HG03521 (cell line): Measurements from ENCODE around the gene PALM.
"Not testable (repeated sequence)": the region's sequence is repeated elsewhere in the genome, so short reads cannot be mapped to it uniquely, and the experiment has no call there.

Experiments used
- ATAC-seq: cut with Tn5 transposase; IDR thresholded peaks from one replicate; pipeline ENCODE4 v1.9.1; 2021; ENCODE audit warnings: mild to moderate bottlenecking, moderate library complexity; ENCODE audit not compliant: unreplicated experiment

Gene PALM

DNA sequence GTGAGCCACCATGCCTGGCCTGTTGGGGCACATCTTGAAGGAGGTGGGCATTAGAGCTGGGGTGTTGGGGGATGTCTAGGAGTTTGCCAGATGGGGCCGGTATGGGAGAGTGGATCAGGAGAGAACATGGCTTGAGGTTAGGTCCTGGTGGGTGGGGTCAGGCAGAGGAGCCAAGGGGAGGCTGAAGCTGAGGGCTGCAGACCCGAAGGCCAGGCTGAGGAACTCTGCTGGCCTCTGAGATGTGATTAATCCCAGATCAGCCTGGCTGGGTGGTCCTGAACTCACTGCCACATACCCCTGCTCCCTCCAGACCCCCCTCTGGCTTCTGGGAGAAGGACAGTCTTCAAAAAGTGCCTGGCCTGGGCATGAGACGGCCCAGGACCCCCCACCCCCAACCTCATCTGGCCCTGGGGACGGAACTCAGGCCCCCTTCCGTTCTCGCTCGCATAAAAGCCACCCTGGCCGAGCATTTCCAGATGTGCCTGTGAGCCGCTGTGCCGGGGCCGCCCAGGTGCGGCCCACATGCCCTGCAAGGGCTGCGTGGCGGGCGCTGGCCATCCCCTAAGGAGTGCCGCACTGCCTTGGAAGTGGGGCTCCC lies 29.8 kb upstream of the PALM start:
- ATAC-seq = no peak

DNA sequence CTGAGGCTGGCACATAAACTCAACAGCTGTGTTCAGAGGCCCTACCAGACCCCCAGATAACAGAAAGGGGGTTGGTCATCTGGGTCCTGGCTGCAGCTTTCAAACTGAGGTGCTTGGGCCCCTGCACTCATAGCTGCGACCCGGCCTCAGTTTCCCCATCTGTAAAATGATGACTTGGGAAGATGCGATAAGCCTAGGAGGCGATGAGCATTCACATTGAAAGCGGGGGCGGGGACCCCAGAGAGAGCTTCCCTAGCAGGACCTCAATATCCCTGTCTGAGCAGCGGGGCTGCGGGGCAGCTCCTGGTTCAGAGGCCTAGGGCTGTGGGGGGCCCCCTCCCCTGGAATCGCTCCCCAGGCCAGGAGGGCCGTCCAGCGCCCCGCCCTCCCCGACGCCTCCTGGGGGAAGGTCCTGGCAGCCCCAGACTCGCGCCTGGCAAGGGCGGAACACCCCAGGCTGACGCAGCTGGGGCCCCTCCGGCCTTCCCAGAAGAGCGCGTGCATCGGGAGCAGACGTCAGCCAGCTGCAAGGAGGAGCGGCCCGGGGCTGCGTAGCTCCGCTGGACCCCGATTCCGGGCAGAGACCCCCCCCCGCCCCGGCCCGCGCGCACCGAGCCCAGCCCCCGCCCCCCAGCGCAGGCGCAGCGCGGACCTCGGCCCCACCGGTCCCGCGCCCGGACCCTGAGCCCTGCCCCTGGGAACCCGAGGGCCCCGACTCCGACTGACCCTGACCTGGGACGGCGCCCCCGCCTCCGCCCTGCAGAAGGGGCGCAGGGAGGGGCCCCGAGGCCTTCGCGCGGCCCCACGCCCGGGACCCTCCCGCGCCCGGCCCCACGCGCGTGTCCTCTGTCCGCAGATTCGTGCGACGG lies 29.1 kb upstream of the PALM start:
- ATAC-seq = peak; percentile 2

DNA sequence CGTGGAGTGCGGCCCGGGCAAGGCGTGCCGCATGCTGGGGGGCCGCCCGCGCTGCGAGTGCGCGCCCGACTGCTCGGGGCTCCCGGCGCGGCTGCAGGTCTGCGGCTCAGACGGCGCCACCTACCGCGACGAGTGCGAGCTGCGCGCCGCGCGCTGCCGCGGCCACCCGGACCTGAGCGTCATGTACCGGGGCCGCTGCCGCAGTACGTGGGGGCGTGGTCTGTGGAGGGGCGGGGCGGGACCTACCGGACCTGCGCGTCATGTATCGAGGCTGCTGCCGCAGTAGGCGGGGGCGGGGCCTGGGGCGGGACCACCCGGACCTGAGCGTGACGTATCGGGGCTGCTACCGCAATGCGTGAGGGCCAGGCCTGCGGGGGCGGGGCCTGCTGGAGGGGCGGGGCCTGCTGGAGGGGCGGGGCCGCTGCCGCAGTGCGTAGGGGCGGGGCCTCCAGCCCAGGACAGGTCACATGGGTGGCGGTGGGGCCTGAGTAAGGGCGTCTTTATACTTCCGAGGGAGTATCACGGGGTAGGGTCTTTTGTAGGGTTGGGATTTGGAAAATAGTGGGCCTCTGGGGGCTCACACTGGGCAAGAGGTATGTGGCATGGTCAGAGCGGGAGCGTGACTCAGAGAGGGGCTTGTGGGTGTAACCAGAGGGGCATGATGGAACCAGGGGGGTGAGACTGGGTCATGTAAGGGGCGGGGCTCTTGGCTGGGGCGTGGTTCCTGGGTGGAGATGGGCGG lies 28.3 kb upstream of the PALM start:
- peak; percentile 74 for ATAC-seq

DNA sequence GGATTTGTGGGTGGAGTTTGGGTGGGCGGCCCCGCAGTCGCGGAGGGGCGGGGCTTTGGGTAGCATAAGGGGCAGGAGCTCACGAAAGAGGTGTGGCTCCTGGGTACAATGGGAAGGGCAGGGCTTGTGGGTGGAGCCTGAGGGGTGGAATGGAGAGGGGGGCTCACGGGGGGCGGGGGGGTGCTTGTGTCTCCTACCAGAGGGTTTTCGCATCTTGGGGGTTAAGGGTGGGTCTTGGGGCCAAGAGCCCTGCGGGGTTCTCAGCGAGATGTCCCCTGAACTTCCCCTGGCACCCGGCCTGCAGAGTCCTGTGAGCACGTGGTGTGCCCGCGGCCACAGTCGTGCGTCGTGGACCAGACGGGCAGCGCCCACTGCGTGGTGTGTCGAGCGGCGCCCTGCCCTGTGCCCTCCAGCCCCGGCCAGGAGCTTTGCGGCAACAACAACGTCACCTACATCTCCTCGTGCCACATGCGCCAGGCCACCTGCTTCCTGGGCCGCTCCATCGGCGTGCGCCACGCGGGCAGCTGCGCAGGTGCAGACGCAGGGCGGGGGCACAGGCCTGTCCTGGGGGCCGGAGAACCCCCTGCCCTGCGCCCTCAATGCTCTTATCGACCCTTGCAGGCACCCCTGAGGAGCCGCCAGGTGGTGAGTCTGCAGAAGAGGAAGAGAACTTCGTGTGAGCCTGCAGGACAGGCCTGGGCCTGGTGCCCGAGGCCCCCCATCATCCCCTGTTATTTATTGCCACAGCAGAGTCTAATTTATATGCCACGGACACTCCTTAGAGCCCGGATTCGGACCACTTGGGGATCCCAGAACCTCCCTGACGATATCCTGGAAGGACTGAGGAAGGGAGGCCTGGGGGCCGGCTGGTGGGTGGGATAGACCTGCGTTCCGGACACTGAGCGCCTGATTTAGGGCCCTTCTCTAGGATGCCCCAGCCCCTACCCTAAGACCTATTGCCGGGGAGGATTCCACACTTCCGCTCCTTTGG lies 27.4 kb upstream of the PALM start:
- no peak for ATAC-seq

DNA sequence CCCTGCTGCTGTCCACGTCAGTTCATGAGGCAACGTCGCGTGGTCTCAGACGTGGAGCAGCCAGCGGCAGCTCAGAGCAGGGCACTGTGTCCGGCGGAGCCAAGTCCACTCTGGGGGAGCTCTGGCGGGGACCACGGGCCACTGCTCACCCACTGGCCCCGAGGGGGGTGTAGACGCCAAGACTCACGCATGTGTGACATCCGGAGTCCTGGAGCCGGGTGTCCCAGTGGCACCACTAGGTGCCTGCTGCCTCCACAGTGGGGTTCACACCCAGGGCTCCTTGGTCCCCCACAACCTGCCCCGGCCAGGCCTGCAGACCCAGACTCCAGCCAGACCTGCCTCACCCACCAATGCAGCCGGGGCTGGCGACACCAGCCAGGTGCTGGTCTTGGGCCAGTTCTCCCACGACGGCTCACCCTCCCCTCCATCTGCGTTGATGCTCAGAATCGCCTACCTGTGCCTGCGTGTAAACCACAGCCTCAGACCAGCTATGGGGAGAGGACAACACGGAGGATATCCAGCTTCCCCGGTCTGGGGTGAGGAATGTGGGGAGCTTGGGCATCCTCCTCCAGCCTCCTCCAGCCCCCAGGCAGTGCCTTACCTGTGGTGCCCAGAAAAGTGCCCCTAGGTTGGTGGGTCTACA lies 25.9 kb upstream of the PALM start:
- no peak for ATAC-seq

DNA sequence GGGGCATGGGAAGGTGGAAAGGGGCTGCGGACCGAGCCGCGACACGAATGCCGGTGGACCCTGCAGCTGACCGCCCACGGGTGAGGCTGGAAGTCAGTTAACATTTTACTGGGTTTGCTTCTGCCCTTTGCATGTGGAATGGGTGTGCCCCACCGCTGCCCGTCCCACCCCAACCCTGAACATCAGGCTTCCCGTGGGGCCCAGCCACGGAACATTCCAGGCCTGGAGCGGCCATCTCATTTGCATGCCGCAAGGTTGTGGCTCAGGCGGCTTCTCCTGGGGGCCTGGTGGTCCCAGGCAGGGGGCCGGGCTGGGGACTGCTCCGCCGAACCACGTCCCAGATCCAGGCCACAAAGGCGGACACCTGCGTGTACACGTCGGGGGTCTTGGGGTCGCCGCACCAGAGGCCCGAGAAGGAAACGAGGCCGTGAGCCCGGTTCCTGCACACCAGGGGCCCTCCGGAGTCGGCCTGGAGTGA lies 23.2 kb upstream of the PALM start:
- ATAC-seq = no peak

DNA sequence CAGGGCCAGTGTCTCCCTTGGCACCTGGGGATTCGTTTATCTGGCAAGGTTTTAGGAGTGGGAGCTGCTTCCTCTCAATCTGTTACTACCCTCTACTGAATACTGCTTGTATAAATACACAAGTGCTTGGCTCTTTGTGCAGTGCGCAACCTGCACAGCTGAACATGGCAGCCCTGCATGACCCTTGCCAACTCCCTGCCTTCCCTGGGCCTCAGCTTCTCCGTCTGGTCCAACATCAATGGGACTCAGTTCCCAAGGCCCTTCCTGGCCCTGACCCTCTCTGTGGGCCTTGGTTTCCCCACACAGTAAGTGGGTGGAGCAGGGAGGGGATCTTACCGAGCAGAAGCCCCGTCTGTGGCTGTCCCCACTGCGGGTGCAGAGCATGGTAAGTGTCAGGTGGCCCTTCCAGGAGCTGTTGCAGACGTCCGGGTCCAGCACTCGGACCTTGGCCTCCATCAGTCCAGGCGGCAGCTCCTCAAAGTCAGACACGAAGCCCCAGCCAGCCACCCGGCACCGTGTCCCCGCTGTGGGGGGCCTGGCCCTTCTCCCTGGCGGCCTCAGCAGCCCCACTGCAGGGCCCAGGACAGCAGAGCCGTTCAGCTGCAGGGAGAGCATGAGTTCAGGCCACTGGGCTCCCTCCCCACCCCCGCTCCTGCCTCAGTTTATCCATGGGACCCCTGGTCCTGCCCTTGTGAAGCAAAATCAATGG lies 22.0 kb upstream of the PALM start:
- no peak for ATAC-seq

DNA sequence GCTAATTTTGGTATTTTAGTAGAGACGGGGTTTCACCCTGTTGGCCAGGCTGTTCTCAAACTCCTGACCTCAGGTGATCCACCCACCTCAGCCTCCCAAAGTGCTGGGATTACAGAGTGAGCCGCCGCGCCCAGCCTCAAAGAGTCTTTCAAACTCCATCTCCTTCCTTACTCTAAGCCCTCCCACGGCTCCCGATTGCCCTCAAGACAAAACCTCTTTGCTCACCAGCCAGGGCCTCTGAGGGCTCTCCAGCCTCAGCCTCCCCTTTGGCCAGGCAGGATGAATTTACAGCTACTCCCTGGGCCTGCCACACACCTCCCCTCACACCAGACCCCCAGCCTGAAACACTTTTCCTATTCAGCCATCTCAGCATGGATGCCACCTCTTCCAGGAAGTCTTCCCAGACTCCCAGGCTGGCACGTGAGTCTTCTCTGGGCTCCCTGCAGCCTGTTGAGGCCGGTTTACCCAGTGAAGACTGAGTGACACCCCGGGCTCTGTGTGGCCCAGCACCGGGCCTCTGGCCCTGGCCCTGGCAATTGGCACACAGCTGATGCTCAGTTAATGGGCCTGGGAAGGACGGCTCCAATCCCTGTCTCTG lies 21.1 kb upstream of the PALM start:
- ATAC-seq = no peak

DNA sequence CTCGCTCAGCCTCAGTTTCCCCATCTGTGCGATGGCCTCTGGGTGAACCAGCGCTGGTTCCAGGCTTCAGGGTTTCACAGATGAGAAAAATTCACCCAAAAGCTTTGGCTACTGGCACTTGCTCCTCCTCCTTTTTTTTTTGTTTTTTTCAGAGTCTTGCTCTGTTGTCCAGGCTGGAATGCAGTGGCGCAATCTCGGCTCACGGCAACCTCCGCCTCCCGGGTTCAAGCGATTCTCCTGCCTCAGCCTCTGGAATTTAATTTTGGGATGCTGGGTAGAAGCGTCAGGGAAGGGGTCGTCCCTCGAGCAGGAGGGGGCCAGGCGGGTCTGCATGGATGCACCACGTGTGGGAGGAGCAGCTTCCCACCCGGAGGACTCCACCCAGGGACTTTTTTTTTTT lies 20.5 kb upstream of the PALM start:
- ATAC-seq = no peak

DNA sequence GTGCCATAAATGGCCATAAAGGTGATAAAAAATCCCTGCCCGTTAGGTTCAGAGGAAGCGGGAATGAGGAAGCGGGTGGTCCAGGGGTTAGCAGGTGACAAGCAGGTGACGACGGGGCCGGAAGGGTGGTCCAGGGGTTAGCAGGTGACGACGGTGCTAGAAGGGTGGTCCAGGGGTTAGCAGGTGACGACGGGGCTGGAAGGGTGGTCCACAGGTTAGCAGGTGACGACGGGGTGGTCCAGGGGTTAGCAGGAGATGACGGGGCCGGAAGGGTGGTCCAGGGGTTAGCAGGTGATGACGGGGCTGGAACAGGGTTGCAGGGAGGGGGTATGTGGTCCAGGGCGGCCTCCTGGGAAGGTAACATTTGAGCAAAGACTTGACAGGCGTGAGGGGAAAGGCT lies 19.7 kb upstream of the PALM start:
- no peak for ATAC-seq

DNA sequence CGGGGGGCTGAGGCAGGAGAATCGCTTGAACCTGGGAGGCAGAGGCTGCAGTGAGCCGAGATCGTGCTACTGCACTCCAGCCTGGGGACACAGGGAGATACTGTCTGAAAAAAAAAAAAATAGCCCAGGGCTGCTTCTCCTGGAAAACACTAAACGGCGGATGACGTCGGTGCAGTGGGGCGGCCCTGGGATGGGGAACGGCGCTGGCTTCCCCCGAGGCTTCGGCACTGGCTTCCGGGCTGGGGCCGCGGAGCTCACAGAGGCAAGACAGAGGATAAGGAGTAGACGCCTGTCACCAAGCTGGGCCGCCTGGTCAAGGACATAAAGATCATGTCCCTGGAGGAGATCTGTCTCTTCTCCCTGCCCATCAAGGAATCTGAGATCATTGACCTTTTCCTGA lies 18.5 kb upstream of the PALM start:
- ATAC-seq = no peak

DNA sequence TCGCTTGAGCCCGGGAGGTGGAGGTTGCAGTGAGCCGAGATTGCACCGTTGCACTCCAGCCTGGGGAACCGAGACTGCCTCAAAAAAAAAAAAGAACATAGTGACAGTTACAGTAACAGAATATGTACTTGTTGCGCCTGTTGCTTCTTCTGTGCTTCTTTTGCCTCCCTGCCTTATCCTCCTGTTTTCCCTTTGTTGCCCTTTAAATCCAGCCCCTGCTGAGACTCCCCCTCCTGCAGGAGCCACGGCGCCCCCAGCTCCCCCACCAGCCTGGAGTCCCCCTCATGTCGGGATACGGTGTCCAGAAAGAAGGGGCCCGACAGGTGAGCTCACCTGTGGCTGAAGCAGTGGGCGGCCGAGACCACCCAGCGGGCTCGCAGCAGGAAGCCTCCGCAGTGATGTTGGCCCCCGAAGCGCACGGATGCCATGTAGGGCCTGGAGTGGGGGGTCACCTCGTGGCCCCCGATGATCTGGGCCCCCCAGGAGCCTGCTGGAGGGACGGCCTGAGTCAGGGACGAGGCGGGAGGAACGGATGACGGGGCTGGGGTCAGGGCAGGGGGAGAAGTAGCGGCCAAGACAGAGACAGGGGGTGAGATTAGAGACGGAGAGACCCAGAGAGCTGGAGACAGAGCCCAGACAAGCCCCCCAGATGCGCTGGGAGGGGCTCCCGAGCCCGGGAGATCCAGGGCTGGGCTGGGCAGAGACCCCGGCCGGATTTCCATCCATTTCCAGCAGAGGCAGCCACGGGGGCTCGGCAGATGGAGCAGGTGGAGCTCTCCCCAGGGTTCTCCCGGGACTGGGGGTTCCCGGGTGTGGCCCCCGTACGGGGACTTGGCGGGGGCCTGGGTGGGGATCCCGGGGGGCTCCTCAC lies 14.0 kb upstream of the PALM start:
- no peak for ATAC-seq

DNA sequence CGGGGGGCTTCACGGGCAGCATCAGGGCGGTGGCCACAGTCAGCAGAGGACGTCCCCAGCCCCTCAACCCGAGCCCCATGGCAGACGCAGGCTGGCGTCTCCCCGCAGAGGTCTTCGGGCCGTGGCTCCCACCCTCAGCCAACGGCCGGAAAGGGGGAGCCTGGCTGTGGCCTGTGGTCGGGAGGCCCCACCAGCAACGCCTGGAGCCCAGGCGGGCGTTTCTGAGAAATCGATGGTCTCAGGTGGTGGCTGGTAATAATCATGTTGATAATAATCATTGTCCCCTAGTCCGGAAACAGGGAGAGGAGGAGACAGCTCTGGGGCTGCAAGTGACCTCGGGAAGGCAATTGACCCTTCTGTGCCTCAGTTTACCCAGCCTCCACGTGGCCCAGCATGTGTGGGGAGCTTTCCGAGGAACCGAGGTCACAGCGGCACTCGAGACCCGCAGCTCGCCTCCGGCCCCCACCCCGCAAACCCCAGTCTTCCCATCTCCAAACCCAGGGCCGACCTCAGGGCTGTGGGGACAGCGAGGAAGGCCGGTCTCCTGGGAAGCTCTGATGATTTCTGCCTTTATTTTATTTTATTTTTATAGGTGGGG lies 13.3 kb upstream of the PALM start, which contains the start of gene PRSS57:
Gene PRSS57 (minus strand): TSS at position 101 of the 598 bp plus-strand sequence. CDS start 22 bp downstream, at position 79.
- ATAC-seq = no peak

DNA sequence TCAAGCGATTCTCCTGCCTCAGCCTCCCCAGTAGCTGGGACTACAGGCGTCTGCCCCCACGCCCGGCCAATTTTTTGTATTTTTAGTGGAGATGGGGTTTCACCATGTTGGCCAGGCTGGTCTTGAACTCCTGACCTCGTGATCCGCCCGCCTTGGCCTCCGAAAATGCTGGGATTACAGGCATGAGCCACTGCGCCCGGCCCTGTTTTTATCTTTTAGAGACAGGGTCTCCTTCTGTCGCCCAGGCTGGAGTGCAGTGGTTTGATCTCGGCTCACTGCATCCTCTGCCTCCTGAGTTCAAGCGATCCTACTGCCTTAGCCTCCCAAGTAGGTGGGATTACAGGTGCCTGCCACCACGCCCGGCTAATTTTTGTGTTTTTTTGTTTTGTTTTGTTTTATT lies 10.2 kb upstream of the PALM start:
- not testable (repeated sequence) for ATAC-seq

DNA sequence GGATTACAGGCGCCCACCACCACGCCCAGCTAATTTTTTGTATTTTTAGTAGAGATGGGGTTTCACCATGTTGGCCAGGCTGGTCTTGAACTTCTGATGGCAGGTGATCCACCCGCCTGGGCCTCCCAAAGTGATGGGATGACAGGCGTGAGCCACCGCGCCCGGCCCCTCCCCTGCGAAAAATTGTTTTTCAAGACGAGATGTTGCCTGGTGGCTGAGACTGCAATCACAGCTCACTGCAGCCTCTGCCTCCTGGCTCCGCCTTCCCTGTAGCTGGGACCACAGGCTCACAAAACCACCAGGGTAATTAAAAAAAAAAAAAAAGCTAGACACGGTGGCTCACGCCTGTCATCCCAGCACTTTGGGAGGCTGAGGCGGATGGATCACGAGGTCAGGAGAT lies 8.8 kb upstream of the PALM start:
- ATAC-seq = not testable (repeated sequence)

DNA sequence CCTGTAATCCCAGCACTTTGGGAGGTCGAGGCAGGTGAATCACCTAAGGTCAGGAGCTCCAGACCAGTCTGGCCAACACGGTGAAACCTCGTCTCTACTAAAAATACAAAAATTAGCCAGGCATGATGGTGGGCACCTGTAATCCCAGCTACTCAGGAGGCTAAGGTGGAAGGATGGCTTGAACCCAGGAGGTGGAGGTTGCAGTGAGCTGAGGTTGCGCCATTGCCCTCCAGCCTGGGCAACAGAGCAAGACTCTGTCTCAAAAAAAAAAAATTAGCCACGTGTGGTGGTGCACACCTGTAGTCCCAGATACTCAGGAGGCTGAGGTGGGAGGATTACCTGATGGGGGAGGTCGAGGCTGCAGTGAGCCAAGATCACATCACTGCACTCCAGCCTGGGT lies 5.9 kb upstream of the PALM start:
- ATAC-seq = not testable (repeated sequence)

DNA sequence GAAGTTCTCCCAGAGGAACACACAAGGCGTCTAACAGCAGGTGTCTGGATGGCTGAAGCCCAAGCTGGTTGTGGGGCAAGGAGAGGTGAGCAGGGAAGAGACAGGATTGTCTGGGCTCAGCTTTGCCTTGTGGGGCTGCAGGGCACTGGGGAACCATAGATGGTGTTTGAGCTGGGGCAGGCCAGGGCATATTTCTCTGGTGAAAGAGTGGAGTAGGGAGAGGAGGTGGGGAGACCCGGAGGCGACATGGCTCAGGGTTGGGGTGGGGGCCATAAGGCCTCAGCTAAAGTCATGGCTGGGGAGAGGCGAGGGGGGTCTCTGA lies 5.4 kb upstream of the PALM start:
- ATAC-seq = no peak
